Panc1 (cell line): ENCODE data around the gene KCNK6. TPM values are rescaled to one million over a fixed set of nuclear protein-coding genes. Genes with fewer than 3 reads are reported as not detected.

Experiments used
- ATAC-seq: fragments of 200-7000 bp; cut with Tn5 transposase; 2 replicates; pipeline ENCODE4 v1.9.1; 2020; ENCODE audit warnings: mild to moderate bottlenecking, moderate library complexity
- BruUV-seq: library from RNA; stranded (reverse); fragments of 400-500 nt; replicated peaks from 2 replicates; lab custom pipeline; 2021; lab: Mats Ljungman, UMichigan
- CTCF ChIA-PET: fragments of 300-600 bp; sonication (Branson Sonifier 250); formaldehyde crosslinking; loops from one replicate; lab custom pipeline; 2022; ENCODE audit warnings: antibody characterized with exemption; lab: Charles Lee
- POLR2A ChIA-PET: fragments of 300-600 bp; sonication (Branson Sonifier 250); formaldehyde crosslinking; loops from one replicate; lab custom pipeline; 2022; ENCODE audit warnings: antibody characterized with exemption; lab: Charles Lee
- DNase-seq: peaks from one replicate; pipeline ENCODE4 v3.0.0-alpha.2; 2010; ENCODE audit warnings: low read depth, low spot score
- H3K27ac ChIP-seq: 2 replicates; pipeline ENCODE4 v1.5.1; 2011; ENCODE audit warnings: mild to moderate bottlenecking, low read length, inconsistent platforms
- H3K27me3 ChIP-seq: fragments of 200-500 bp; sonication (Bioruptor generic); 2 replicates; pipeline ENCODE4 v1.6.0; 2014; ENCODE audit warnings: low read length, inconsistent platforms; ENCODE audit not compliant: control insufficient read depth, insufficient read depth
- H3K36me3 ChIP-seq: fragments of 200-500 bp; sonication (Bioruptor generic); 2 replicates; pipeline ENCODE4 v1.5.1; 2014; ENCODE audit warnings: inconsistent platforms, mild to moderate bottlenecking, low read length, moderate library complexity; ENCODE audit not compliant: control insufficient read depth, insufficient read depth
- H3K4me1 ChIP-seq: 2 replicates; pipeline ENCODE4 v1.5.1; 2011; ENCODE audit warnings: inconsistent platforms, mild to moderate bottlenecking, low read length, moderate library complexity; ENCODE audit not compliant: control insufficient read depth, insufficient read depth
- H3K4me3 ChIP-seq, 2 experiments: 2 replicates each; pipeline ENCODE4 v1.5.1; 2011 to 2012; ENCODE audit warnings: low read depth in 2 of 2, low read length in 2 of 2, mild to moderate bottlenecking in 2 of 2, inconsistent platforms in 1 of 2, moderate library complexity in 1 of 2
- H3K9me3 ChIP-seq: fragments of 200-500 bp; sonication (Bioruptor generic); 2 replicates; pipeline ENCODE4 v1.5.1; 2014; ENCODE audit warnings: low read depth, mild to moderate bottlenecking, inconsistent platforms, low read length, moderate library complexity; ENCODE audit not compliant: control insufficient read depth, insufficient read depth
- CTCF ChIP-seq: fragments of 450-650 bp; IDR thresholded peaks from 2 replicates; pipeline ENCODE4 v1.5.1; 2017; ENCODE audit warnings: mild to moderate bottlenecking
- POLR2AphosphoS5 ChIP-seq: IDR thresholded peaks from 2 replicates; pipeline ENCODE4 v1.6.1; 2012; ENCODE audit warnings: mild to moderate bottlenecking, low read depth, low read length, moderate library complexity
- REST ChIP-seq, 2 experiments: IDR thresholded peaks; 2 replicates each; pipeline ENCODE4 v1.6.1; 2011 to 2012; ENCODE audit warnings: low read depth in 2 of 2, control low read depth in 1 of 2, low read length in 1 of 2, mild to moderate bottlenecking in 1 of 2, moderate library complexity in 1 of 2; ENCODE audit not compliant: insufficient read depth in 1 of 2
- SIN3A ChIP-seq: IDR thresholded peaks from 2 replicates; pipeline ENCODE4 v1.6.1; 2012; ENCODE audit warnings: low read depth, mild to moderate bottlenecking, low read length, moderate library complexity, borderline replicate concordance; ENCODE audit not compliant: insufficient read depth
- TCF7L2 ChIP-seq: IDR thresholded peaks from 2 replicates; pipeline ENCODE4 v1.6.1; 2011; ENCODE audit warnings: mild to moderate bottlenecking, low read depth, low read length, inconsistent platforms
- in situ Hi-C: cut with HindIII; loops from 2 replicates; pipeline ENCODE4 v1.10.0; 2016; ENCODE audit warnings: low sequenced_read_pairs, low pct_unique_long_range_greater_than_20kb
- intact Hi-C: fragments of 100-400 bp; cut with micrococcal nuclease; formaldehyde crosslinking; loops from one replicate; pipeline ENCODE4 v1.10.0; 2022; ENCODE audit not compliant: unreplicated experiment
- total RNA-seq: library from RNA; stranded (reverse); gene quantifications from one replicate; pipeline ENCODE4 v1.2.1, GENCODE V29; 2021; ENCODE audit not compliant: unreplicated experiment

The KCNK6 gene
- total RNA-seq, 1 experiment from 2014 or later = 17.2 TPM

DNA sequence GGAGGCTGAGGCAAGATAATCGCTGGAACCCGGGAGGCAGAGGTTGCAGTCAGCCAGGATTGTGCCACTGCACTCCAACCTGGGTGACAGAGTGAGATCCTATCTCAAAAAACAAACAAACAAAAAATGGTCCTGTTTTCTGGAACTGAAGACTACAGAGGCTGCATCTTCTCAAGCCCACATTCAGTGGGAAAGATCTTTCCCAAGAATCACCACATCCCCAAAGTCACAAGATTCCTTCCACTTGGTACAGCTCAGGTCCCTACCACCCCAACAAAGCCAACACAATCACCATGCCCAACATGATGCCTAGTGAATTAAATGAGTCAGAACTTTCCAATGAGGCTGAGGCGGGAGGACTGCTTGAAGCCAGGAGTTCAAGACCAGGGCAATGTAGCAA, 31.2 kb downstream of the KCNK6 start:
- Histone ChIP-seq H3K4me1 (no peaks in the 10 kb centered on the region), H3K27me3 (no peaks in the 10 kb centered on the region), H3K9me3 (no peaks in the 10 kb centered on the region), H3K27ac (no peak overlapping the region), H3K36me3 (no peaks in the 10 kb centered on the region), H3K4me3 (no peak overlapping the region)
- CTCF ChIA-PET = no interaction called here
- in situ Hi-C loops (no loop called here), intact Hi-C loops (no loop called here)
- no peak for ATAC-seq
- DNase-seq = no peak
- POLR2A ChIA-PET = interaction anchor here (0.6 kb wide), 1 partner anchor 109 kb away, joined by 8 read pairs; no protein-coding TSS in a partner anchor
- TF ChIP-seq TCF7L2 = no peak
- no TSS peak for BruUV-seq

DNA sequence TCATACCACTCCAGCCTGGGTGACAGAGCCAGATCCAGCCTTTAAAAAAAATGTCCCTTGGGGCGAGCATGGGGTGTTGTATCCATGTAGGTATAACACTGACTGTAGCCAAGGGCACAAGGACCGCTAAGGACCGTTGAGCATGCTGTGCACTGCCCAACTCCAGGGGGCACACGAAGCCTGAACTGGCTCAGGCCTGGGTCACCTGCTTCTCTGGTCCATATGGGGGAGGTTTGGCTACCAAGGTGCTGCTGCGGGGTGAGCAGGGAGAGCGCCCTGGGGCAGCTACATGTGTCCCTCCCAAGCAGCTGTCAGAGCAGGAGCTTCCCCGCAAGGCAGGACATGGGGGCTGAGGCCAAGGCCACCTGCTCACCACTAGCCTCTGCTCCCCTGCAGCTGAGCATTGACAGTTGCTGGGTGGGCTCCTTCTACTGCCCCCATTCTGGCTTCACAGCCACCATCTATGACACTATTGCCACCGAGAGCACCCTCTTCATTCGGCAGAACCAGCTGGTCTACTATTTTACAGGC, 32.3 kb downstream of the KCNK6 start:
- CTCF ChIA-PET = no interaction called here
- no peak for DNase-seq
- in situ Hi-C loops = no loop called here

DNA sequence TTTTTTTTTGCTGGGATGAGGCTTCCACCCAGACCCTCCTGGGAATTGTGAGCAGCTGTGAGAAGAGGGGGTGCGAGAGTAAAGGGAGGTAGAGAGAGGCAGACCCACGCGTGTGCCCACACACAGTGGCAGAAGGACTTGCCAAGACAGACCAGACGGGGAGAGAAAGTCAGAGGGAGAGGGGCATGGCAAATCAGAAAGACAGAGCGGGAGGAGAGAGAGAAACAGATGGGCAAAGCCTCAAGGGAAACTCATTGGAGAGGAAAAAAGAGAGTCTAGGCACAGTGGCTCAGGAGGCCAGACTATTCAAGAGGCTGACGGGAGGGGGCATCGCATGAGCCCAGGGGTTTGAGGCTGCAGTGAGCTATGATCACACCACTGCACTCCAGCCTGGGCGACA, 33.0 kb downstream of the KCNK6 start:
- no peak for TF ChIP-seq REST (IDR thresholded peaks at IDR 0.05; ENCODE audit: insufficient read depth in 1 of 2, low read depth in 2 of 2, low read length in 1 of 2)
- TF ChIP-seq TCF7L2 = no peak
- no peak for TF ChIP-seq SIN3A
- TF ChIP-seq POLR2AphosphoS5 = no peak
- no peak for TF ChIP-seq CTCF
- no peaks in the 10 kb centered on the region for H3K27me3 ChIP-seq
- no TSS peak for BruUV-seq
- ATAC-seq = no peak
- no peaks in the 10 kb centered on the region for H3K36me3 ChIP-seq
- no peaks in the 10 kb centered on the region for H3K9me3 ChIP-seq
- H3K27ac ChIP-seq = no peak overlapping the region
- intact Hi-C loops (no loop called here), in situ Hi-C loops (no loop called here)
- DNase-seq = no peak
- no peak overlapping the region for H3K4me3 ChIP-seq
- ChIA-PET POLR2A (interaction anchor here (0.6 kb wide), 1 partner anchor 1493 kb away, joined by 6 read pairs; no protein-coding TSS in a partner anchor), CTCF (no interaction called here)
- no peaks in the 10 kb centered on the region for H3K4me1 ChIP-seq

More for the DNA sequence above, 32.3 kb downstream of the KCNK6 start:
- POLR2A ChIA-PET = no interaction called here
- Histone ChIP-seq H3K27me3 (no peaks in the 10 kb centered on the region), H3K4me3 (no peak overlapping the region), H3K4me1 (no peaks in the 10 kb centered on the region), H3K36me3 (no peaks in the 10 kb centered on the region), H3K27ac (no peak overlapping the region), H3K9me3 (no peaks in the 10 kb centered on the region)
- TF ChIP-seq REST (IDR thresholded peaks at IDR 0.05; ENCODE audit: insufficient read depth in 1 of 2, low read depth in 2 of 2, low read length in 1 of 2) (no peak), POLR2AphosphoS5 (0 out of 2 replicates have a peak, but pooled peaks have one; percentile 19)
- ATAC-seq = peak; percentile 49; the same call in 1 of the 2 replicates
- no TSS peak for BruUV-seq
- intact Hi-C loops = no loop called here
